Keratinocyte (primary cell): ENCODE data around the gene LMOD2. TPM values are rescaled to one million over a fixed set of nuclear protein-coding genes. Genes with fewer than 3 reads are reported as not detected.

Source experiments
- DNase-seq: peaks from one replicate; pipeline ENCODE4 v3.0.0-alpha.2; 2011; ENCODE audit warnings: low read depth, missing footprints, low spot score
- FAIRE-seq: peaks from 2 replicates; lab custom pipeline; 2011; peaks lifted over from hg19 to GRCh38; lab: Jason Lieb, UNC
- H2AFZ ChIP-seq: 2 replicates; pipeline ENCODE4 v1.6.0; 2012; ENCODE audit warnings: low read length, control low read depth, inconsistent platforms; ENCODE audit not compliant: control insufficient read depth
- H3K27ac ChIP-seq: 2 replicates; pipeline ENCODE4 v1.5.1; 2011; ENCODE audit warnings: low read length; ENCODE audit not compliant: control insufficient read depth, insufficient read depth
- H3K27me3 ChIP-seq: 3 replicates; pipeline ENCODE4 v1.6.0; 2011; ENCODE audit warnings: low read length; ENCODE audit not compliant: control insufficient read depth, insufficient read depth; ENCODE audit errors: extremely low read depth
- H3K36me3 ChIP-seq, 2 experiments: 2 replicates in 1 of 2; 3 replicates in 1 of 2; pipeline ENCODE4 v1.5.1; 2011; ENCODE audit warnings: low read length in 2 of 2, mild to moderate bottlenecking in 1 of 2; ENCODE audit not compliant: control insufficient read depth in 2 of 2, insufficient read depth in 2 of 2; ENCODE audit errors: extremely low read depth in 1 of 2
- H3K4me1 ChIP-seq: 3 replicates; pipeline ENCODE4 v1.5.1; 2011; ENCODE audit warnings: low read length; ENCODE audit not compliant: control insufficient read depth, insufficient read depth; ENCODE audit errors: extremely low read depth
- H3K4me2 ChIP-seq: 3 replicates; pipeline ENCODE4 v1.6.0; 2011; ENCODE audit warnings: low read depth, low read length; ENCODE audit not compliant: control insufficient read depth, insufficient read depth; ENCODE audit errors: extremely low read depth
- H3K4me3 ChIP-seq, 3 experiments: fragments of 200-600 bp in 1 of 3; sonication (generic) in 1 of 3; 2 replicates in 2 of 3; 3 replicates in 1 of 3; pipeline ENCODE4 v1.5.1; 2011 to 2016; ENCODE audit warnings: low read length in 3 of 3, mild to moderate bottlenecking in 3 of 3, control low read depth in 2 of 3, inconsistent platforms in 1 of 3, low read depth in 1 of 3, mixed read lengths in 1 of 3, mixed run types in 1 of 3, moderate library complexity in 1 of 3; ENCODE audit not compliant: control insufficient read depth in 2 of 3, insufficient read depth in 2 of 3; ENCODE audit errors: extremely low read depth in 1 of 3
- H3K79me2 ChIP-seq: 2 replicates; pipeline ENCODE4 v1.6.0; 2012; ENCODE audit warnings: low read length; ENCODE audit not compliant: control insufficient read depth, insufficient read depth
- H3K9ac ChIP-seq: 3 replicates; pipeline ENCODE4 v1.6.0; 2011; ENCODE audit warnings: low read length; ENCODE audit not compliant: control insufficient read depth, insufficient read depth; ENCODE audit errors: extremely low read depth
- H3K9me1 ChIP-seq: 3 replicates; pipeline ENCODE4 v1.6.0; 2011; ENCODE audit warnings: low read length; ENCODE audit not compliant: control insufficient read depth, insufficient read depth; ENCODE audit errors: extremely low read depth
- H3K9me3 ChIP-seq: 2 replicates; pipeline ENCODE4 v1.5.1; 2012; ENCODE audit warnings: low read depth, low read length; ENCODE audit not compliant: control insufficient read depth
- H4K20me1 ChIP-seq: 3 replicates; pipeline ENCODE4 v1.6.0; 2011; ENCODE audit warnings: low read length; ENCODE audit not compliant: control insufficient read depth, insufficient read depth; ENCODE audit errors: extremely low read depth
- CTCF ChIP-seq, 3 experiments: IDR thresholded peaks in 1 of 3; conservative IDR thresholded peaks in 1 of 3; optimal IDR thresholded peaks in 1 of 3; 2 replicates in 2 of 3; 3 replicates in 1 of 3; pipeline versions ENCODE3 to v1.5.1; 2011; ENCODE audit warnings: low read length in 3 of 3, mild to moderate bottlenecking in 3 of 3, moderate library complexity in 2 of 3, control low read depth in 1 of 3, inconsistent platforms in 1 of 3; ENCODE audit not compliant: insufficient read depth in 2 of 3; ENCODE audit errors: extremely low read depth in 1 of 3
- EZH2 ChIP-seq: IDR thresholded peaks from one replicate; pipeline ENCODE4 v1.6.1; 2012; ENCODE audit warnings: inconsistent platforms, mild to moderate bottlenecking, low read length, moderate library complexity
- dilution Hi-C: fragments of 300-500 bp; cut with MboI; formaldehyde crosslinking; loops from one replicate; pipeline ENCODE4 v1.7.0; 2020; ENCODE audit warnings: low sequenced_read_pairs; ENCODE audit not compliant: extremely low pct_ligation_motif_present
- polyA plus RNA-seq, 5 experiments: library from polyadenylated mRNA; depleted of rRNA in 3 of 5; stranded (reverse) in 3 of 5; stranded (forward) in 1 of 5; unstranded in 1 of 5; fragments of >200 nt; gene quantifications; 1 replicate in 1 of 5; 2 replicates in 3 of 5; 3 replicates in 1 of 5; pipeline versions ENCODE4 v1.2.1 to v1.2.3, GENCODE V29; 2011 to 2012; ENCODE audit warnings: missing spikeins in 2 of 5, low read depth in 1 of 5, low replicate concordance in 1 of 5

The LMOD2 gene
- polyA plus RNA-seq, 1 donor (not counting 4 experiments of a cell fraction or from before 2014, with no cell fraction given), result not detected

- dilution Hi-C loops, result no loop called here
- no peaks in the 10 kb centered on the region for H3K27me3 ChIP-seq
- no peaks in the 10 kb centered on the region for H3K9me3 ChIP-seq
- peaks cover 2 to 3% of the 10 kb centered on the region in 2 experiments for H3K36me3 ChIP-seq
- DNase-seq (no peak), FAIRE-seq (no peak)
- no peaks in the 10 kb centered on the region for H3K9me1 ChIP-seq
- H3K4me2 ChIP-seq, result no peak overlapping the region
- no peak overlapping the region for H3K9ac ChIP-seq
- H3K4me1 ChIP-seq, result peaks cover 5% of the 10 kb centered on the region
- H4K20me1 ChIP-seq, result no peaks in the 10 kb centered on the region
- TF ChIP-seq EZH2 (no peak), CTCF (optimal IDR thresholded peaks at IDR 0.05 in 1 of 3, IDR thresholded peaks at IDR 0.05 in 1 of 3, conservative IDR thresholded peaks at IDR 0.05 in 1 of 3; ENCODE audit: extremely low read depth in 1 of 3, insufficient read depth in 2 of 3, low read length in 3 of 3) (no peak)
- no peak overlapping the region for H3K27ac ChIP-seq
- no peak overlapping the region for H3K4me3 ChIP-seq
- H3K79me2 ChIP-seq, result no peaks in the 10 kb centered on the region
- no peak overlapping the region for H2AFZ ChIP-seq
These were observed 24.9 kb downstream of the LMOD2 start for GRCh38 chr7:123680580-123680979.

- H3K4me1 ChIP-seq, result no peaks in the 10 kb centered on the region
- H3K36me3 ChIP-seq, result peaks cover 2 to 3% of the 10 kb centered on the region in 2 experiments
- H3K4me2 ChIP-seq, result no peak overlapping the region
- no peak overlapping the region for H3K27ac ChIP-seq
- H3K27me3 ChIP-seq, result no peaks in the 10 kb centered on the region
- dilution Hi-C loops, result no loop called here
- H3K79me2 ChIP-seq, result no peaks in the 10 kb centered on the region
- no peaks in the 10 kb centered on the region for H3K9me1 ChIP-seq
- H3K9ac ChIP-seq, result no peak overlapping the region
- H3K4me3 ChIP-seq, result no peak overlapping the region
- TF ChIP-seq EZH2, result no peak
- no peak for TF ChIP-seq CTCF (optimal IDR thresholded peaks at IDR 0.05 in 1 of 3, IDR thresholded peaks at IDR 0.05 in 1 of 3, conservative IDR thresholded peaks at IDR 0.05 in 1 of 3; ENCODE audit: extremely low read depth in 1 of 3, insufficient read depth in 2 of 3, low read length in 3 of 3)
- no peak overlapping the region for H2AFZ ChIP-seq
- FAIRE-seq (no peak), DNase-seq (no peak)
- no peaks in the 10 kb centered on the region for H3K9me3 ChIP-seq
- H4K20me1 ChIP-seq, result no peaks in the 10 kb centered on the region
These were observed 25.9 kb downstream of the LMOD2 start for GRCh38 chr7:123681561-123681960.
